NCI-H128 (cell line): ENCODE results near the gene CUBN.

Experiments
- DNase-seq: peaks from one replicate; lab custom pipeline; 2025; ENCODE audit not compliant: unreplicated experiment; lab: John Stamatoyannopoulos, UW

Gene CUBN

DNA sequence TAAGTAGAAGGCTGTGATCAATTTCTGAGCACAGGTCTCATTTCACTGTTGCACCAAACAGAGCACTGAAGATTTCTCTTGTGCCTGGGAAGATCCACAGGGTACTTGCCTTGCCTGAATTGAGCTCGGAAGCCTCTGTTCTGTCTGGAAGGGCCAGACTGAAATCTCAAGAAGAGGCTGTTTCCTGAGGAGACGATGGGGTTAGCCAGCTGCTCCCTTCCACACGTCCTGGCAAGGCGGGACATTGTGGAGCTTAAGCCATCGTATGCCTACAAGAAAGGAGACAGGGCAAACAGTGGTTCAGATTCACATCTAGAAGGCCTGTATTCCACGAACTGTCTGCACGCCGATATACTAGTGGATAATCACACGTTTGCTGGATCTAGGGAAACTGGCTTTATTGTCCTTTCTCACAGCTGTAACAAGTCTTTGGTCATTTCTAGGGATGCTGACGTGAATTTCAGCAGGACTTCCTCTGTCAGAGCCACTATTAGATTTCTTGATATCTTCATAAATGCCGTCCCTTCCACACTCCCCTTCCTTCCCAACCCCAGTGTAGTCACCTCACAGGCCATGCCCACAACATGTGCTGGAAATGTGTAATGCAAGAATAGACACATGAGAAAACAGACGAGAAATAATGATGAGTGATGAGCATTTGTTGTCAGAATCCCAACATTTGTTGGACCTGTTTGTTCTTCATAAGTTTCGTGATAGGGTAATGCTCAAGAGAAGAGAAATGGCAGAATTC, 175.2 kb downstream of the CUBN start:
- no peak for DNase-seq

DNA sequence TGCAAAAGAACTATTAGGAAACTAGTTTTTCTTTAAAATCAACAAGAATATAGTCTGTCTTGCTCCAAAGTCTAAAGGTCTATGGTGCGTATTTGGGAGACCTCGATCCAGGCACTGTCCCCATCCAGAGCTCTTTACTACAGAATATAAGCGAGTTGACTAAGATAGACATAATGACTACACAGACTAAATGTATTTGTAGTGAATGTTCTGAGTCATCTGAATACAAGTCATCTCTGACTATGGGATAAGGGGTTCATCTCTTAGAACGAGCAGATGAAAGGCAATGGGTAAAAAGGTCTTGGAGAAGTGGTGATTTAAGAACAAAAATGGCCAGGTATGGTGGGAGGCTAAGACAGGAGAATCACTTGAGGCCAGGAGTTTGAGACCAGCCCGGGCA, 176.3 kb downstream of the CUBN start:
- DNase-seq, result no peak

DNA sequence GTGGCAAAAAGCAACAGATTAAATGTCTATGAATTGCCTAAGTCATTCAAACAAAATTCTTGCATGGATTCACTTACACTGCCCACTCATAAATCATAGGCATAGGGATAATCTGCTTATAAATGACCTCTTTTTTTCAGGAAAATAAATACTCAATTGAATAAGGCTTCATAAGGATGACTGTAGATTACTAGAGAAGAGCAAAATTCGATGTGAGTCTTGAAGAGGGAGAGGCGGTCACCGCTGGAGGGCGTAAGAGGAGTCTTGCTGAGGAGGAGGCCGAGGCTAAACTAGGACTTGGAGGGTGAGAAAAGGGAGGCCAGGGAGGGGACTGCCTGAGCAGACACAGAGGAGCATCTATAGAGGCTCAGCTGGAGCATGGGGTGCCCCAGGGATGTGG, 177.0 kb downstream of the CUBN start:
- DNase-seq, result no peak

DNA sequence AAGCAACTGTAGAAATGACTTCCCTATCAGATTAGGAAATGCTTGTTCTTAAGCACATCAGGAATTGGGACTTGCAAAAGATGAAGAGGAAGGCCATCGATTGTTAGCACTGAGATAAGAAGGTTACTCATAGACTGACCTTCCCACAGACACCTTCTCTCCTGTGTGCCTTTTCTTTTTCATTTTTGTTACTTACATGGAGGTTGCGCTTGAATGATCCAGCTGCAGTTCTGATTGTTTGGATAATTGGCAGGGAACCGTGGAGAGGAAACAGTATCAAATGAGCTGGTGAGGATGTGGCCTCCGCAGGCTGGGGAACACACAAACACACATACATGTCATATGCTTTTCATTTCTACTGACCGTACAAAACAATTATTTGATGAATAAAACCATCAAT, 177.5 kb downstream of the CUBN start:
- DNase-seq, result no peak

DNA sequence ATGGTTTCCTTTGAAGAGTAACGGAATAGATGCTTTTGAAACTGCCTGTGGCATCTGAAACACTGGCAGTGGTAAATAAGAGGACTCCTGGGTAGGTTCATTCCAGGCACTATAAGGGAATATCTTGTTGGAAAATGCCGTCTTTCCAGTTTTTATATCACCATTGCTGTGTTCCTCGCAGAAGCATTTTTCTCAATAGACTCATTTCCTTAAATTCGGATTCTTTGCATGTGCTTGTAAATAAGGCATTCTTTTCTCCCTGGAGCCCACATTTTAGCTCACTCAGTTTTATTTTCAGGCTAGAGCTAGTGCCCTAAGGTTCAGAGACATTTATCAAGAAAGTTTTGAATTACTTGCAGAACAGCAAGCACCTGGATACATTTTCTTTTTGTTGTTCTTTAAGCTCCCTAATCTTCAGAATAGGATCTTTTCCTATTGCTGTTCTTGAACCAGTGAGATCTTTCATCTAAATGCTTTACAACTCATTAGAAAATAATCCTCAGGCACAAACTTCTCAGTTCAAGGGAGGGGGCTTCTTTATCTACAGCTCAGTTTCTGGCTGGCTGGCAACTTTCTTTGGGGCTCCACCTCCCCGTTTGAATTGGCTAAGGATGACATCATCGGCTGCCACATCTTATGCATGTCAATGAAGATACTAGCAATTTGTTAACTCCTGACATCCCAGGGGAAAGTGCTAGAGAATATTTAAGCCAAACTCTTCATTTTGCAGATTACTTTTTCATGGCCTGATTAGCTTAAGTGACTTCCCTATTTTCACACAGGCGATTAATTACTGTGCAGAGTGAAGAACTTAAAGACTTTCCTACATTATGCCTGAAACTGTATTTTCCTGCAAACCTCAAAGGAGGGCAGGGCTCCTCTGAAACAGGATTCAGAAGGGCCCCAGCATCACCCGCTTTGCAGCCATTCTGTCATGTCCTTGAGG, 178.7 kb downstream of the CUBN start:
- DNase-seq, result no peak

DNA sequence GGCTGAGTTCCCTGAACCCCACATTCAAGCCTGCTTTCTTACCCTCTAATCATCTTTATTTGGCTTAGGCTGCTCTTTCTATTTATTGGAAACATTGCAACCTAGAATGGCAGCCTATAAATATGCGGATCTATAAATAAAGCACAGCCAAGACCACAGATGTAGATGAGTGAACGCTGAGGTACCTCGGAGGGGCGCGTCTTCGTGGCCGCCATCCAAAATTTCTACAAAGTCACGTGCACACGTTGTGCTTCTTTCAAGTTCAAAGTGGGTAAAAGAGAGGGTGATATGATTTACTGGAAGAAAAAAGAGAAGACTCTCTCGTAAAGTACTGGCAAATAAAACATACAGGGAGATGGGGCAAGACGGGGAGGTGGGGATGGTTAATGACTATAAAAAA, 179.8 kb downstream of the CUBN start:
- DNase-seq, result no peak

DNA sequence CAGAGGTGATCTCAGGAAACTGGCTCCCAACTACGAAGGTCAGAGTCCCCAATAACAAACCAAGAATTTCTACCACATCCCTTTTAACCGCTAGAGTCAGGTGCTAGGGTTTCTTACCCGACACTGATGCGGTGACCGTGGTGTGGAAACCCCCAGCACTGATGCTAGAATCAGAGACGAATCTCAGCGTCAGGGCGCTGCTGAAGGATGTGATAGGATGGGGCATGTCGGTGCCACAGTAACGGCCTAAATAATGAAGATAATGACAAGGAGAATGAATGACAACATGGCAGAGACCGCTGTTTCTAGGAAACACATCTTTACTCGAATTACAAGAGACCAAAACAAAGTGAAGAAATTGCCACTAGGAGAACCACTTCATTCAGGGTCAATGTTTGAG, 181.2 kb downstream of the CUBN start:
- DNase-seq, result no peak

DNA sequence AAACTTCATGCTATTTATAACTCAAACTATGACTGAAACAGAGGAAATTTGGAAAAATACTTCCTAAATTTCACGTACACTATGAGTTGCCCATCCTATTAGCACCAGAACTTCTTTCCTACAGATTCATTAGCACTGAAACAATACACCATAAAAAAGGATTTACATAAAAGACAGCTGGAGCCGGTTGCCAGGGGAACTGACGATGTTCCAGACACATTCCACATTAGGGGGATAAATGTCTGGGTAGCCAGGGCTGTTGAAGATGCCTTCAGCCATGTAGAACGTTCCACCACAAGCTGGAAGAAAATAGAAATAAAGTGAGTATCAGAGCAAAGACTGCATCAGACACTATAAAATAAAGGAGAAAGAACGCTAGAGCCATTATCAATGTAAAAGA, 182.5 kb downstream of the CUBN start:
- no peak for DNase-seq

DNA sequence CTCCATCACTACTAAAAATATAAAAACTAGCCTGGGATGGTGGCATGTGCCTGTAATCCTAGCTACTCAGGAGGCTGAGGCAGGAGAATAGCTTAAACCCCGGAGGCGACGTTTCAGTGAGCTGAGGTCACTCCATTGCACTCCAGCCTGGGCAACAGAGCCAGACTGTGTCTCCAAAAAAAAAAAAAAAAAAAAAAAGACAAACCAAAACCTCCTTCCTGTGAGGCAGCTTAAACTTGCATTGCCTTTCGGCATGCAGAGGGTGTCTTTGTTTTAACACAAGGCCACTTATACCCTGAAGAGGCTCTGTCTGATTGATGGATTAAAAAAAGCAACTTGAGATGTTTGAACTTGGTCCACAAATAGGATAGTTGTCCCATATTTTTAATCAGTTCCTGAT, 184.0 kb downstream of the CUBN start:
- DNase-seq, result no peak

DNA sequence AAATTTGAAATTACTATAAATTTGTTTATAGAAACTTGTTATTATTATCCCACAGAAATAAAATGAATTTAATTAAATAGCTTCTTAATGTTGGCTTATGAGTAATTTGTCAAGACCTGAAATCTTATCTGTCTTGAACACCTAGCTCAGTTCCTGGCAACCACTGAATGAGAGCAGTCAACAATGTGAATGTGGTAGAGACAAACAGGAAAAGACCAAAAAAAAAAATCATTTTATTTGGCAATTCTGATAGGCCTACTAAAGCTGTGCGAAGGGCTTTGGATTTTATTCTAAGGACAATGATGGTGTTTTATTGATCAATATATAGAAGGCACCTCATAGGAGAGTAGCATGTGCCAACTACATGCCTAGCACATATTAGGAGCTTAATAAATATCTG, 184.6 kb downstream of the CUBN start:
- DNase-seq, result no peak

DNA sequence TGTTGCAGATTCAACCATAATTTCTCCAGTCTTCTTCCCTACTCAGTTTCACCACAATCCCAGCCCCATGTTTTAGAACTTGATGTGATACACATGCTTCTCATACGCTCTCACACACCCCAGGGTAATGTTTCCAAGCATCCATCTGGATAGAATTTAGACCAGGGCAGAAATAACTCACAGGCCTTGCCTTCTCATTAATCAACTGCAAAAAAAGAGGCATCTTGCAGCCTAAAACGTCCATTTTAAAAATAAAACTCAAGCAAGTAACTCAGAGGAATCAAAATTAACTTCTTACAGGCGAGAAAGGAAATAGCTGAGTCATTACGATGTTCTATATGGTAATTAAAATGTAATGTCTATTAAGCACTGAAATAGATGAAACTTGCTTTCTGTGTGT, 185.2 kb downstream of the CUBN start:
- no peak for DNase-seq

DNA sequence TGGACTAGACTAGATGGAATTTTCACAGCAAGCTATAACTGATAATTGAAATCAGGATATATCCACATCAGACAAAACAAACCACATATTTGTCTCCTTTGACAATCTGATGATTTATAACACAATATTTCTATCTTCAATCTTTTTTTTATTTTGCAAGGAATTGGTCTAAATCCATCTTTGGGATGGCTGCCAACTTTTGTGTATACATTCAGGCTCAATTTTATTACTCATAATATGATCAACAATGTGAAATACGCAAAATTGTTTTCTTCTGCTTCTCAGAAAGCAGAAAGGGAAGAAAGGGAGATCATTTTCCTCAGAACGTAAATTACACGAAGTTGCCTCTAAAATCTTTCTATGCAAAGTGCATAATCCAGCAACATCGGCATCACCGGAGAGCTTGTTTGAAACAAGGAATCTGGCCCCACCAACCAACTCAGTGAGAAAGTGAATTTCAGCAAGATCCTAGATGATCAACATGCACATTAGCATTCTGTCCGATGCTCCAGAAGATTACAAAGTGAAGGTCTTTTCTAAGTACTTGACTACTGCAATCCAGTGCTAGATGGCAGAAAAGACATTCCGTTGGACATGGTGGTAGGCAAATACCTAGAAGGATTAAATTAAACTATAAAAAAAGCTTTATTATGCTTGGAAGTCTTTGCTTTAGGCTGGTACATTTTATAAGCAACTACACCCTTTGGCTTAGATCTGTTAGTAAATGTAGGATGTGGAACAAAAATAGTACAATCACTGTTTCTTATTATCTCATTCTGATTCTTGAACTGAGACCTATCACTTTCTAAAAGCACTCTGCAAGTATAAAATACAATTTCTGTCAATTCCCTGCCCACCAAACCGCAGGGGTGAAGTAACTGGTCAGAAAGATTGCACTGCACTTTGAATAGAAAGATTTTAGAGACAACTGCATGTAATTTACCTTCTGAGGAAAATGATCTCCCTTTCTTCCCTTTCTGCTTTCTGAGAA, 186.0 kb downstream of the CUBN start:
- DNase-seq, result no peak

DNA sequence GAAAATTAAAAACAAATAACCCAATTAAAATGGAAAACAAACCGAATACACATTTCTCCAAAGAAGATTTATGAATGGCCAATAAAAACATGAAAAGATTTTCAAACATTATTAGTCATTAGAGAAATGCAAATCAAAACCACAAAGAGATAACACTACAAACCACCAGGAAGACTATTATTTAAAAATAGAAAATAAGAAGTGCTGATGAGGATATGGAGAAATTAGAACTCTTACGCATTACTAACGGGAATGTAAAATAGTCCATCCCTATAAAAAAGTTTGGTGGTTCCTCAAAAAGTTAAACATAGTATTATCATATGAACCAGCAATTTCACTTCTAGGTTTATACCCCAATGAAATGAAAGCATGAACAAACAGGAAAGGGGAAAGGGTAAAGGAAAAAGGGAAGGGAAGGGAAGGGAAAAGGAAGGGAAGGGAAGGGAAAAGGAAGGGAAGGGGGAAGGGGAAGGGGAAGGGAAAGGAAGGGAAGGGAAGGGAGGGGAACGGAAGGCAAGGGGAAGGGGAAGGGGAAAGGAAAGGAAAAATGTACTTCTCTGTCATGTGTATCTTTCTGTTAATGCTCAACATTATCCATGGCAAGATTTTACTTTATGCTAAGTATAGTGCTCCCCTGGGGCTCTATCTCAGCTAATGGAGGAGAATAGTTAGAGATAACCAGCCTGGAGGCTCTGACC, 187.1 kb downstream of the CUBN start:
- no peak for DNase-seq

DNA sequence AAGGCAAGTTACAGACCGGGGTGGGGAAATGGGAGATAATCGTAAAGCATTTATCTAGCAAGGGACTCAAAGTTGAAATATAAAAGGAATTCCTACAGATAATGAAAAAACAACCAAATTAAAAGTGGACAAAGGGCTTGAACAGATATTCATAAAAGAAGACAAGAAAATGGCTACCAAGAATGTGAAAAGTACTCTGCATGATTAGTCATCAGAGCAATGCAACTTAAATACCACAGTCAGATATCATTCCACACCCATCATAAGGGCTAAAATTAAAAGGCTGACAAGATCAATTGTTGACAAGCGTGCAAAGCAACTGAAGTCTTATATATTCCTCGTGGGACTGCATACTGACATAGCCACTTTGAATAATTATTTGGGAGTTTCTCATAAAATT, 187.7 kb downstream of the CUBN start:
- no peak for DNase-seq

DNA sequence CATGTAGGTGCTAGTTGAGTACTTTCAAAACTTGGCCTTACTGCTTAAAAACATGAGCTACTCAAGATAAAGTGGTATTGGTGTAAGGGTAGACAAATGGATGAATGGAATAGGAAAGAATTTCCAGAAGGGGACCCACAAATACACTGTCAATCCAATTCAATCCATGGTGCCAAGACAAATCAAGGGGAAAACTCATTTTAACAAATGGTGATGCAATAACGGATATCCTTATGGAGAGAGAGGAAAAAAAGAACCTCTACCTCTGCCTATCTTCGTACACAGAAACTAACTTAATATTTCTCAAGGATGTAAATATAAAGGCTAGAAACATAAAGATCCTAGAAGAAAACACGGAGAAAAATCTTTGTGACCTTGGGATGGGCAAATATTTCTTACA, 188.5 kb downstream of the CUBN start:
- no peak for DNase-seq

DNA sequence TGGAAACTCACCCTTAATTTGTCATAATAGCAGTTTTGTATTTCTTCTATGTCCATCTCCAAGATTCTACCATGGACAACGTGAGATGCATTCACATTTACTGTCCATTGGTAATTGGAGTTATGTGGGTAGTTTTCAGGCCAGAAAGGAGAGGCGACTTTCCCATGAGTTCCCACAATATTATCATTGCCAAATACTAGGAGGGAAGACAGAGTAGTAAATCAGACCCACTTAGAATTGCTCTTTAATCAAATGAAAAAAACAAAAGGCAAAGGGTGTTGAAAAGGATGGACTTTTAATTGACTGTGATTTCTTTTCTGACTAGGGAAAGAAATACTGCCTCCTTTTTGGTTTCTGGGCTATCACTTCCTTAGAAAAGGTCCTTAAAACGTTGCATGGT, 190.7 kb downstream of the CUBN start:
- no peak for DNase-seq

DNA sequence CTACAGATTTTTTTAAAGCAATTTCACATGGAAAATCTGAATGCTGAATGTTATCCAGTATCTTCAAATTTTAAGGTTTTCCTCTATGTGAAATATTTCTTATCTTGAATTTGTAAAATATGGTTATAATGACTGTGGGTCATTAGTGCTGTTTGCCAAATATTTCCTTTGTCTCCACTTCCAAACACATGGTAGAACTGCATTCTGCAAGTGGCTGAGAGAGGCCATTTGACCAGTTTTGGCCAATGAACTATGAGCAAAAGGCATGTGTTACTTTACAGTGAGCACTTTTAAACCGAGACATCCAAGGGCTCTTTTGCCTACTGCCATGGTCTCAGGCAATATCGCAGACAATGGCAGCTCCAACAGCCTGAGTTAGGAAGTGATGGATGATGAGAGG, 195.2 kb downstream of the CUBN start:
- DNase-seq, result no peak

DNA sequence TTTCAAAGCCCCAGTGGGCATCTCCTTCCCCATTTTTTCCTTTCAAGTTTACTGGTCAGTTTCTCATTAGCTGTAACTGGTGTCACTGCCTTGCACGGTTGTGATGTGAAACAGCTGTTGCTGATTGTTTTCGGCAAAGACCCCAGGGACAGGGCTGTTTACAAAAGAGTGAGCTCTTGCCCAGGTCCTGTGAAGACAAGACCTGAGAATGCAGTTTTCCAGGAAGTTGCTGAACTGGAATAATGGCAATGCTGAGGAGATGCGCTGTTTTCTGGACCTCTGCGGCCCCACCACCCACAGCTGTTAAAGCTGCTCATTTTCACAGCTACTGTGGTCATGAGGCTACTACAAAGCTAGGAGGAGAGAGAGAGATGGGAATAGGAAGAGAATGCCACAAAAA, 195.8 kb downstream of the CUBN start:
- no peak for DNase-seq

DNA sequence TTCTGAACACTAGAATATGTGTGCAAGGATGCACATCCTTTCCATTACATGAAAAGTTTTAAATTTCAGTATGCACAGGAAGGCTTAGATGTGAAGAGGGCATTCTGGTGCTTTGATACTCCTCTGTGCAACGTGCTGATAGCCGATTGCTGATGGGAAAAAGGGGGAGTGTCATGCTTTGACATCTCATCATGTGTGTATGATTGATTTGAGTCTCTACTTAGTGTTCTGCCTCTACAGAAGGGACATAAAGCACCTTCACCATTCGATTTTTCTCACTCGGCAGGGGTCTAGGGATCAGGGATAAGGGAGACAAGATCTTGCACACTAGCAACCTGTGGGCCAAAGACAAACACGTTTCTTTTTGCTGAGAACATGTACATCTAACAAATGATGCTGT, 197.7 kb downstream of the CUBN start:
- no peak for DNase-seq

DNA sequence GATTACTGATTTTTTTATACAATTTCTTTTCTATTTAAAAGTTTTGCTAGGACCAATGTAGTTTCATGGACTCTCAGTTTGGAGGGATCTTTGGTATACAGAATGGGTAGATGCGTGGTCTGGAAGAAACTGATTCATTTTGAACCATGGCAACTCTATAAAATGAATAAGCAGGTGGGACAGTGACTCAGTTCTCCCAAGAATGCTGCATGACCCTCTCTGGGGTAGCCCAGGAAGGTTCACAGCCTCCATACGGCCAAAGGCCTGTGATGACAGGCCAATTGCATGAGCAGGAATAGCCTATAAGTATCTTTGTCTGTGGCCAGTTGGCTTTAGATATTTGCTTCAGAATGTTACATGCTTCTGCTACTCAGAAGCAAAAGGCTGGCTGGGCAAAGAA, 199.1 kb downstream of the CUBN start:
- no peak for DNase-seq

DNA sequence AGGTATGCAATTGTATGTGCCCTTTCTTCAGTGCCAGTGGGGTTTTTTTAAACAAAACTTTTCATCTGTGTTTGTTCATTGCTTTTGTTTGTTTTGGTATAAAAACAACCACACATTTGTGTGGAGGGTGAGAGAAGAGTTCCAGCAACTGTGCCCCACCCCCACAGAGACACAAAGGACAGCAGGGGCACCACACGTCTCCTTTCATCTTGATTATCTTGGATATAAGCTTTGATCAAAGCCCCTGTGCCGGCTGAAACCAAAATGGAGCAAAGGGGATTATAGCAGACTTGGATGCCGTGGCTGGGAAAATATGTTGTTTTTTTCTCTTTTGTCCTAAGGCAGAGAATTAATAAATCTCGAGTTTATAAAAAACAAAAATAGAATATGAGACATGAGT, 200.5 kb downstream of the CUBN start:
- no peak for DNase-seq
